ENCODE data around the gene TMEM62. TPM values are rescaled to one million over a fixed set of nuclear protein-coding genes. Genes with fewer than 3 reads are reported as not detected.
"Not testable (repeated sequence)": the region's sequence is repeated elsewhere in the genome, so short reads cannot be mapped to it uniquely, and the experiment has no call there.

Gene TMEM62
- total RNA-seq, 2 experiments from 2014 or later, result 24.2 to 27.4 TPM

- intact Hi-C loops (cut with micrococcal nuclease; ENCODE audit: unreplicated experiment), result no loop called here
These were observed 5.6 kb upstream of the TMEM62 start for GRCh38 chr15:43127752-43128151.

DNA sequence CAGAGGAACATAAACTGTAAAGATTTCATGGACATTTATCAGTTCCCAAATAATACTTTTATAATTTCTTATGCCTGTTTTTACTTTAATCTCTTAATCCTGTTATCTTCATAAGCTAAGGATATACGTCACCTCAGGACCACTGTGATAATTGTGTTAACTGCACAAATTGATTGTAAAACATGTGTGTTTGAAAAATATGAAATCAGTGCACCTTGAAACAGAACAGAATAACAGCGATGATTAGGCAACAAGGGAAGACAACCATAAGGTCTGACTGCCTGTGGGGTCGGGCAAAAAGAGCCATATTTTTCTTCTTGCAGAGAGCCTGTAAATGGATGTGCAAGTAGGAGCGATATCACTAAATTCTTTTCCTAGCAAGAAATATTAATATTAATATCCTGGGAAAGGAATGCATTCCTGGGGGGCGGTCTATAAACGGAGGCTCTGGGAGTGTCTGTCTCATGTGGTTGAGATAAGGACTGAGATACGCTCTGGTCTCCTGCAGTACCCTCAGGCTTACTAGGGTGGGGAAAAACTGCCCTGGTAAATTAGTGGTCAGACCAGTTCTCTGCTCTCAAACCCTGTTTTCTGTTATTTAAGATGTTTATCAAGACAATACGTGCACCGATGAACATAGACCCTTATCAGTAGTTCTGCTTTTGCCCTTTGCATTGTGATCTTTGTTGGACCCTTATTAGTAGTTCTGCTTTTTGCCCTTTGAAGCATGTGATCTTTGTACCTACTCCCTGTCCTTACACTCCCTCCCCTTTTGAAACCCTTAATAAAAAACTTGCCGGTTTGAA is 5.0 kb upstream of the TMEM62 start:
- intact Hi-C loops (cut with micrococcal nuclease; ENCODE audit: unreplicated experiment); H3K4me2 ChIP-seq (ENCODE audit: low read length); DNase-seq (ENCODE audit: low spot score); CTCF ChIA-PET (ENCODE audit: unreplicated experiment); BruUV-seq (replicated peaks); H3K79me2 ChIP-seq (ENCODE audit: insufficient read depth, low read depth, low read length); H4K20me1 ChIP-seq (ENCODE audit: insufficient read depth, low read length); H3K4me3 ChIP-seq (ENCODE audit: low read depth, low read length, poor library complexity, severe bottlenecking); H3K4me1 ChIP-seq (ENCODE audit: insufficient read depth, low read length, poor library complexity, severe bottlenecking); H2AFZ ChIP-seq (ENCODE audit: low read length); H3K36me3 ChIP-seq (ENCODE audit: insufficient read depth, low read length); H3K9me2 ChIP-seq (ENCODE audit: insufficient read depth, low read length); H3K27ac ChIP-seq (ENCODE audit: low read depth, low read length, poor library complexity, severe bottlenecking): not testable (repeated sequence)
- peaks cover 16% of the 10 kb centered on the region for H3K9me3 ChIP-seq (ENCODE audit: low read length)
- POLR2A ChIA-PET, result interaction anchor here (0.7 kb wide), 1 partner anchor 381 kb away, joined by 3 read pairs; no protein-coding TSS in a partner anchor

More at GRCh38 chr15:43127752-43128151, 5.6 kb upstream of the TMEM62 start:
- Histone ChIP-seq H4K20me1 (ENCODE audit: insufficient read depth, low read length) (no peaks in the 10 kb centered on the region), H3K9me3 (ENCODE audit: low read length) (peaks cover 16% of the 10 kb centered on the region), H3K4me3 (ENCODE audit: low read depth, low read length, poor library complexity, severe bottlenecking) (no peak overlapping the region), H3K9me2 (ENCODE audit: insufficient read depth, low read length) (no peaks in the 10 kb centered on the region), H2AFZ (ENCODE audit: low read length) (no peak overlapping the region), H3K36me3 (ENCODE audit: insufficient read depth, low read length) (no peaks in the 10 kb centered on the region), H3K4me1 (ENCODE audit: insufficient read depth, low read length, poor library complexity, severe bottlenecking) (peaks cover 3% of the 10 kb centered on the region), H3K27ac (ENCODE audit: low read depth, low read length, poor library complexity, severe bottlenecking) (no peak overlapping the region), H3K4me2 (ENCODE audit: low read length) (no peak overlapping the region), H3K79me2 (ENCODE audit: insufficient read depth, low read depth, low read length) (no peaks in the 10 kb centered on the region)
- DNase-seq (ENCODE audit: low spot score), result no peak
- BruUV-seq (replicated peaks), result no TSS peak
- ChIA-PET POLR2A (interaction anchor here (0.7 kb wide), 1 partner anchor 382 kb away, joined by 3 read pairs; no protein-coding TSS in a partner anchor), CTCF (ENCODE audit: unreplicated experiment) (no interaction called here)
- TF ChIP-seq EZH2phosphoT487 (IDR thresholded peaks at IDR 0.05; ENCODE audit: borderline replicate concordance, low read depth, low read length), result no peak
- TF ChIP-seq, protein P1, sequence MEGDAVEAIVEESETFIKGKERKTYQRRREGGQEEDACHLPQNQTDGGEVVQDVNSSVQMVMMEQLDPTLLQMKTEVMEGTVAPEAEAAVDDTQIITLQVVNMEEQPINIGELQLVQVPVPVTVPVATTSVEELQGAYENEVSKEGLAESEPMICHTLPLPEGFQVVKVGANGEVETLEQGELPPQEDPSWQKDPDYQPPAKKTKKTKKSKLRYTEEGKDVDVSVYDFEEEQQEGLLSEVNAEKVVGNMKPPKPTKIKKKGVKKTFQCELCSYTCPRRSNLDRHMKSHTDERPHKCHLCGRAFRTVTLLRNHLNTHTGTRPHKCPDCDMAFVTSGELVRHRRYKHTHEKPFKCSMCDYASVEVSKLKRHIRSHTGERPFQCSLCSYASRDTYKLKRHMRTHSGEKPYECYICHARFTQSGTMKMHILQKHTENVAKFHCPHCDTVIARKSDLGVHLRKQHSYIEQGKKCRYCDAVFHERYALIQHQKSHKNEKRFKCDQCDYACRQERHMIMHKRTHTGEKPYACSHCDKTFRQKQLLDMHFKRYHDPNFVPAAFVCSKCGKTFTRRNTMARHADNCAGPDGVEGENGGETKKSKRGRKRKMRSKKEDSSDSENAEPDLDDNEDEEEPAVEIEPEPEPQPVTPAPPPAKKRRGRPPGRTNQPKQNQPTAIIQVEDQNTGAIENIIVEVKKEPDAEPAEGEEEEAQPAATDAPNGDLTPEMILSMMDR (conservative IDR thresholded peaks at IDR 0.05; ENCODE audit: low read length), result no peak

DNA sequence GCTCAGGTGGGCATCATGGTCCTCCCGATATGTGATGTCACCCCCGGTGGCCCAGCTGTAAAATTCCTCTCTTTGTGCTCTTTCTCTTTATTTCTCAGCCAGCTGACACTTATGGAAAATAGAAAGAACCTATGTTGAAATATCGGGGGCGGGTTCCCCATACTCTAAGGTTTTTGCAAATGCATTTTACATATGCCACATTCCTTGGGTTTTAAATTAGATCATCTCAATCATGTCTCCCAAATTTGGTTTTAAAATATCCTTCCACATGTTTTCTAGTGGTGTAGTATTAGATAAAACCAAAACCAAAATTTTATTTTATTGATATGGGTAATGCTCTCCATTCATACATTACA is 4.4 kb upstream of the TMEM62 start:
- intact Hi-C loops (cut with micrococcal nuclease; ENCODE audit: unreplicated experiment), result no loop called here
- POLR2A ChIA-PET, result no interaction called here
- H3K9me2 ChIP-seq (ENCODE audit: insufficient read depth, low read length), result no peaks in the 10 kb centered on the region
- no peak overlapping the region for H2AFZ ChIP-seq (ENCODE audit: low read length)
- H3K9me3 ChIP-seq (ENCODE audit: low read length), result peaks cover 16% of the 10 kb centered on the region
- H3K4me1 ChIP-seq (ENCODE audit: insufficient read depth, low read length, poor library complexity, severe bottlenecking), result peaks cover 9% of the 10 kb centered on the region
- no peak overlapping the region for H3K27ac ChIP-seq (ENCODE audit: low read depth, low read length, poor library complexity, severe bottlenecking)
- no peaks in the 10 kb centered on the region for H3K36me3 ChIP-seq (ENCODE audit: insufficient read depth, low read length)
- no TSS peak for BruUV-seq (replicated peaks)
- no peak overlapping the region for H3K4me2 ChIP-seq (ENCODE audit: low read length)
- peaks cover 2% of the 10 kb centered on the region; the same call in 1 of the 2 replicates for H3K79me2 ChIP-seq (ENCODE audit: insufficient read depth, low read depth, low read length)
- no peak for DNase-seq (ENCODE audit: low spot score)
- H4K20me1 ChIP-seq (ENCODE audit: insufficient read depth, low read length), result no peaks in the 10 kb centered on the region
- H3K4me3 ChIP-seq (ENCODE audit: low read depth, low read length, poor library complexity, severe bottlenecking), result no peak overlapping the region
- TF ChIP-seq EZH2phosphoT487 (IDR thresholded peaks at IDR 0.05; ENCODE audit: borderline replicate concordance, low read depth, low read length), result no peak
- TF ChIP-seq, protein P1 (conservative IDR thresholded peaks at IDR 0.05; ENCODE audit: low read length), result no peak
- CTCF ChIA-PET (ENCODE audit: unreplicated experiment), result no interaction called here
